HEK293 (cell line): Measurements from ENCODE around the gene TARS2.

Source experiments
- CTCF ChIA-PET: fragments of 350-600 bp; formaldehyde crosslinking; extraction: SDS; loops from one replicate; lab custom pipeline; 2021; ENCODE audit warnings: antibody characterized with exemption; lab: Yijun Ruan, JAX
- POLR2A ChIA-PET: fragments of 300-600 bp; formaldehyde crosslinking; extraction: SDS; loops from one replicate; lab custom pipeline; 2020; ENCODE audit warnings: antibody characterized with exemption, inconsistent platforms; lab: Yijun Ruan, JAX
- H3K27ac ChIP-seq: fragments of 200-500 bp; sonication (Bioruptor generic); 2 replicates; pipeline ENCODE4 v1.5.1; 2014; ENCODE audit warnings: low read depth, low read length, control low read depth, inconsistent platforms; ENCODE audit errors: extremely low read depth
- H3K36me3 ChIP-seq, 2 experiments: fragments of 200-500 bp in 1 of 2; sonication (Bioruptor generic) in 1 of 2; 1 replicate in 1 of 2; 2 replicates in 1 of 2; pipeline ENCODE4 v1.5.1; 2014 to 2017; ENCODE audit warnings: inconsistent platforms in 2 of 2, low read length in 2 of 2; ENCODE audit not compliant: control insufficient read depth in 2 of 2, insufficient read depth in 1 of 2
- H3K4me1 ChIP-seq: fragments of 200-500 bp; sonication (Bioruptor generic); 2 replicates; pipeline ENCODE4 v1.5.1; 2014; ENCODE audit warnings: mild to moderate bottlenecking, low read length, inconsistent platforms; ENCODE audit not compliant: control insufficient read depth, insufficient read depth
- H3K4me3 ChIP-seq: 2 replicates; pipeline ENCODE4 v1.5.1; 2011; ENCODE audit warnings: low read depth, mild to moderate bottlenecking, control low read depth, low read length, moderate library complexity
- H3K9me3 ChIP-seq: fragments of 200-500 bp; sonication (Bioruptor generic); 2 replicates; pipeline ENCODE4 v1.5.1; 2014; ENCODE audit warnings: low read depth, low read length, inconsistent platforms; ENCODE audit not compliant: control insufficient read depth, insufficient read depth
- BCL11A ChIP-seq: fragments of 450-650 bp; formaldehyde crosslinking; IDR thresholded peaks from 2 replicates; pipeline ENCODE4 v1.5.1; 2016; ENCODE audit warnings: low read depth, missing biosample characterization, missing genetic modification characterization
- KLF1 ChIP-seq: fragments of 450-650 bp; formaldehyde crosslinking; IDR thresholded peaks from 2 replicates; pipeline ENCODE4 v1.5.1; 2016; ENCODE audit warnings: missing biosample characterization, missing genetic modification characterization
- KLF16 ChIP-seq: fragments of 450-650 bp; formaldehyde crosslinking; IDR thresholded peaks from 2 replicates; pipeline ENCODE4 v1.5.1; 2017; ENCODE audit warnings: missing biosample characterization, missing genetic modification characterization
- SALL2 ChIP-seq: fragments of 450-650 bp; formaldehyde crosslinking; IDR thresholded peaks from 2 replicates; pipeline ENCODE4 v1.5.0; 2017; ENCODE audit warnings: missing biosample characterization, mild to moderate bottlenecking, missing genetic modification characterization, borderline replicate concordance
- SCRT2 ChIP-seq: fragments of 450-650 bp; formaldehyde crosslinking; IDR thresholded peaks from 2 replicates; pipeline ENCODE4 v1.5.1; 2016; ENCODE audit warnings: missing biosample characterization, missing genetic modification characterization
- ZBTB21 ChIP-seq: fragments of 450-650 bp; formaldehyde crosslinking; IDR thresholded peaks from 2 replicates; pipeline ENCODE4 v1.5.1; 2017; ENCODE audit warnings: missing biosample characterization, missing genetic modification characterization
- ZNF121 ChIP-seq: fragments of 450-650 bp; formaldehyde crosslinking; IDR thresholded peaks from 2 replicates; pipeline ENCODE4 v1.5.1; 2016; ENCODE audit warnings: missing biosample characterization, missing genetic modification characterization
- ZNF146 ChIP-seq: fragments of 450-650 bp; formaldehyde crosslinking; IDR thresholded peaks from 2 replicates; pipeline ENCODE4 v1.5.1; 2016; ENCODE audit warnings: missing biosample characterization, missing genetic modification characterization
- ZNF16 ChIP-seq: fragments of 450-650 bp; formaldehyde crosslinking; IDR thresholded peaks from 2 replicates; pipeline ENCODE4 v1.5.1; 2016; ENCODE audit warnings: low read depth, missing biosample characterization, missing genetic modification characterization
- ZNF202 ChIP-seq: fragments of 450-650 bp; formaldehyde crosslinking; IDR thresholded peaks from 2 replicates; pipeline ENCODE4 v1.5.1; 2016; ENCODE audit warnings: missing biosample characterization, missing genetic modification characterization, borderline replicate concordance
- ZNF221 ChIP-seq: fragments of 450-650 bp; formaldehyde crosslinking; IDR thresholded peaks from 2 replicates; pipeline ENCODE4 v1.5.1; 2017; ENCODE audit warnings: missing biosample characterization, missing genetic modification characterization, borderline replicate concordance
- ZNF239 ChIP-seq: fragments of 450-650 bp; formaldehyde crosslinking; IDR thresholded peaks from 2 replicates; pipeline ENCODE4 v1.5.1; 2016; ENCODE audit warnings: missing biosample characterization, missing genetic modification characterization
- ZNF274 ChIP-seq, 2 experiments: fragments of 200-500 bp in 1 of 2; fragments of 450-650 bp in 1 of 2; sonication (Bioruptor generic) in 1 of 2; formaldehyde crosslinking in 1 of 2; IDR thresholded peaks; 2 replicates each; pipeline versions ENCODE4 v1.5.1 to v1.6.1; 2014 to 2016; ENCODE audit warnings: borderline replicate concordance in 1 of 2, inconsistent platforms in 1 of 2, low read length in 1 of 2, missing biosample characterization in 1 of 2, missing genetic modification characterization in 1 of 2
- ZNF292 ChIP-seq: fragments of 450-650 bp; formaldehyde crosslinking; IDR thresholded peaks from 2 replicates; pipeline ENCODE4 v1.5.1; 2016; ENCODE audit warnings: low read depth, missing biosample characterization, missing genetic modification characterization, borderline replicate concordance
- ZNF341 ChIP-seq: fragments of 450-650 bp; formaldehyde crosslinking; IDR thresholded peaks from 2 replicates; pipeline ENCODE4; 2016; ENCODE audit warnings: low read depth, missing biosample characterization, missing genetic modification characterization
- ZNF416 ChIP-seq: fragments of 450-650 bp; formaldehyde crosslinking; IDR thresholded peaks from 2 replicates; pipeline ENCODE4 v1.5.1; 2016; ENCODE audit warnings: missing biosample characterization, missing genetic modification characterization
- ZNF433 ChIP-seq: fragments of 450-650 bp; formaldehyde crosslinking; IDR thresholded peaks from 2 replicates; pipeline ENCODE4 v1.5.1; 2016; ENCODE audit warnings: missing biosample characterization, missing genetic modification characterization, low read depth
- ZNF544 ChIP-seq: fragments of 450-650 bp; formaldehyde crosslinking; IDR thresholded peaks from 2 replicates; pipeline ENCODE4 v1.5.0; 2017; ENCODE audit warnings: missing biosample characterization, missing genetic modification characterization
- ZNF621 ChIP-seq: fragments of 450-650 bp; formaldehyde crosslinking; IDR thresholded peaks from 2 replicates; pipeline ENCODE4 v1.5.1; 2017; ENCODE audit warnings: missing biosample characterization, missing genetic modification characterization
- ZNF701 ChIP-seq: fragments of 450-650 bp; formaldehyde crosslinking; IDR thresholded peaks from 2 replicates; pipeline ENCODE4 v1.5.1; 2016; ENCODE audit warnings: missing biosample characterization, missing genetic modification characterization
- ZNF707 ChIP-seq: fragments of 450-650 bp; formaldehyde crosslinking; IDR thresholded peaks from 2 replicates; pipeline ENCODE4 v1.5.1; 2016; ENCODE audit warnings: missing biosample characterization, missing genetic modification characterization
- ZNF76 ChIP-seq: fragments of 450-650 bp; formaldehyde crosslinking; IDR thresholded peaks from 2 replicates; pipeline ENCODE4; 2016; ENCODE audit warnings: low read depth, missing biosample characterization, missing genetic modification characterization, borderline replicate concordance
- ZNF791 ChIP-seq: fragments of 450-650 bp; formaldehyde crosslinking; IDR thresholded peaks from 2 replicates; pipeline ENCODE4 v1.5.1; 2016; ENCODE audit warnings: missing biosample characterization, missing genetic modification characterization
- TF ChIP-seq, protein P1 (sequence below): fragments of 450-650 bp; formaldehyde crosslinking; IDR thresholded peaks from 2 replicates; pipeline ENCODE4 v1.5.1; 2017; ENCODE audit warnings: missing biosample characterization, missing genetic modification characterization
- TF ChIP-seq, protein P2 (sequence below): fragments of 450-650 bp; IDR thresholded peaks from 2 replicates; pipeline ENCODE4 v1.5.1; 2018; ENCODE audit warnings: missing biosample characterization, missing genetic modification characterization
- TF ChIP-seq, protein P3 (sequence below): fragments of 450-650 bp; formaldehyde crosslinking; IDR thresholded peaks from 2 replicates; pipeline ENCODE4 v1.5.1; 2016; ENCODE audit warnings: missing biosample characterization, missing genetic modification characterization
- TF ChIP-seq, protein P4 (sequence below): fragments of 450-650 bp; formaldehyde crosslinking; IDR thresholded peaks from 2 replicates; pipeline ENCODE4 v1.5.1; 2016; ENCODE audit warnings: missing biosample characterization, missing genetic modification characterization
- TF ChIP-seq, protein P5 (sequence below): fragments of 450-650 bp; formaldehyde crosslinking; IDR thresholded peaks from 2 replicates; pipeline ENCODE4 v1.5.1; 2016; ENCODE audit warnings: missing biosample characterization, missing genetic modification characterization

Gene TARS2

DNA sequence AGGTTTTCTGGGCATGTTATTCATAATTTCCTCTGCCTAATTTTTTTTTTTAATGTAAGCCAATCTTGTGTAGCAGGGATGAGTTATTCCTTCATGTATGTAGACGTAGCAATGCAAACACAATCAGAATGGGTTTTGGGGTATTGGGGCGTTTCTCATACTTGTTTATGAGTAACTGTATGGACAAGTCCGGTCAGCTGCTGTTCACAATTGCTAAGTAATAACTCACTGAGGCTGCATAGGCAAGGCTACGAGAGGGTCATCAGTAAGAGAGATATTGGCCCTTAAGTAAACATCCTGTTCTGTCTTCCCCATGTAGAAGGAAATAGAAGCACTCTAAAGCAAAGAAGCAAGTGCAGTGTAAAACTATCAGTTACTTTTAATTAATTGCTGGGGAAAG is 9.5 kb upstream of the TARS2 start:
- POLR2A ChIA-PET = no interaction called here
- peaks cover 8% of the 10 kb centered on the region; the same call in 1 of the 2 replicates for H3K4me1 ChIP-seq
- no peak overlapping the region for H3K4me3 ChIP-seq
- no peaks in the 10 kb centered on the region for H3K9me3 ChIP-seq
- no peak overlapping the region for H3K27ac ChIP-seq
- CTCF ChIA-PET = no interaction called here
- TF ChIP-seq ZNF202 (tag by site-specific recombination) (no peak), SCRT2 (no peak), BCL11A (no peak), ZNF544 (tag by site-specific recombination) (no peak), KLF16 (tag by site-specific recombination) (no peak), ZNF146 (tag by site-specific recombination) (no peak), ZNF341 (tag by site-specific recombination) (no peak), ZNF292 (no peak), ZNF701 (tag by site-specific recombination) (no peak), ZNF707 (no peak), SALL2 (tag by site-specific recombination) (no peak), ZNF76 (no peak), ZNF433 (tag by site-specific recombination) (no peak), ZNF239 (tag by site-specific recombination) (no peak), ZNF121 (tag by site-specific recombination) (no peak), ZNF274 (IDR thresholded peaks at IDR 0.05; ENCODE audit: low read length) (no peak), ZNF274 (tag by site-specific recombination; IDR thresholded peaks at IDR 0.05; ENCODE audit: borderline replicate concordance) (no peak)
- TF ChIP-seq, protein P1, sequence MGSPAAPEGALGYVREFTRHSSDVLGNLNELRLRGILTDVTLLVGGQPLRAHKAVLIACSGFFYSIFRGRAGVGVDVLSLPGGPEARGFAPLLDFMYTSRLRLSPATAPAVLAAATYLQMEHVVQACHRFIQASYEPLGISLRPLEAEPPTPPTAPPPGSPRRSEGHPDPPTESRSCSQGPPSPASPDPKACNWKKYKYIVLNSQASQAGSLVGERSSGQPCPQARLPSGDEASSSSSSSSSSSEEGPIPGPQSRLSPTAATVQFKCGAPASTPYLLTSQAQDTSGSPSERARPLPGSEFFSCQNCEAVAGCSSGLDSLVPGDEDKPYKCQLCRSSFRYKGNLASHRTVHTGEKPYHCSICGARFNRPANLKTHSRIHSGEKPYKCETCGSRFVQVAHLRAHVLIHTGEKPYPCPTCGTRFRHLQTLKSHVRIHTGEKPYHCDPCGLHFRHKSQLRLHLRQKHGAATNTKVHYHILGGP (tag by site-specific recombination) = no peak
- TF ChIP-seq, protein P2, sequence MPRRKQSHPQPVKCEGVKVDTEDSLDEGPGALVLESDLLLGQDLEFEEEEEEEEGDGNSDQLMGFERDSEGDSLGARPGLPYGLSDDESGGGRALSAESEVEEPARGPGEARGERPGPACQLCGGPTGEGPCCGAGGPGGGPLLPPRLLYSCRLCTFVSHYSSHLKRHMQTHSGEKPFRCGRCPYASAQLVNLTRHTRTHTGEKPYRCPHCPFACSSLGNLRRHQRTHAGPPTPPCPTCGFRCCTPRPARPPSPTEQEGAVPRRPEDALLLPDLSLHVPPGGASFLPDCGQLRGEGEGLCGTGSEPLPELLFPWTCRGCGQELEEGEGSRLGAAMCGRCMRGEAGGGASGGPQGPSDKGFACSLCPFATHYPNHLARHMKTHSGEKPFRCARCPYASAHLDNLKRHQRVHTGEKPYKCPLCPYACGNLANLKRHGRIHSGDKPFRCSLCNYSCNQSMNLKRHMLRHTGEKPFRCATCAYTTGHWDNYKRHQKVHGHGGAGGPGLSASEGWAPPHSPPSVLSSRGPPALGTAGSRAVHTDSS (tag by site-specific recombination) = no peak
- TF ChIP-seq, protein P3, sequence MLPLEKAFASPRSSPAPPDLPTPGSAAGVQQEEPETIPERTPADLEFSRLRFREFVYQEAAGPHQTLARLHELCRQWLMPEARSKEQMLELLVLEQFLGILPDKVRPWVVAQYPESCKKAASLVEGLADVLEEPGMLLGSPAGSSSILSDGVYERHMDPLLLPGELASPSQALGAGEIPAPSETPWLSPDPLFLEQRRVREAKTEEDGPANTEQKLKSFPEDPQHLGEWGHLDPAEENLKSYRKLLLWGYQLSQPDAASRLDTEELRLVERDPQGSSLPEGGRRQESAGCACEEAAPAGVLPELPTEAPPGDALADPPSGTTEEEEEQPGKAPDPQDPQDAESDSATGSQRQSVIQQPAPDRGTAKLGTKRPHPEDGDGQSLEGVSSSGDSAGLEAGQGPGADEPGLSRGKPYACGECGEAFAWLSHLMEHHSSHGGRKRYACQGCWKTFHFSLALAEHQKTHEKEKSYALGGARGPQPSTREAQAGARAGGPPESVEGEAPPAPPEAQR = no peak
- TF ChIP-seq, protein P4, sequence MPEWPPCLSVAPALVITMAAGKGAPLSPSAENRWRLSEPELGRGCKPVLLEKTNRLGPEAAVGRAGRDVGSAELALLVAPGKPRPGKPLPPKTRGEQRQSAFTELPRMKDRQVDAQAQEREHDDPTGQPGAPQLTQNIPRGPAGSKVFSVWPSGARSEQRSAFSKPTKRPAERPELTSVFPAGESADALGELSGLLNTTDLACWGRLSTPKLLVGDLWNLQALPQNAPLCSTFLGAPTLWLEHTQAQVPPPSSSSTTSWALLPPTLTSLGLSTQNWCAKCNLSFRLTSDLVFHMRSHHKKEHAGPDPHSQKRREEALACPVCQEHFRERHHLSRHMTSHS (tag by site-specific recombination) = no peak
- TF ChIP-seq, all 188 proteins: peak for 0
- peaks cover 0 to 8% of the 10 kb centered on the region in 2 experiments; a peak in 1 of 3 replicates for H3K36me3 ChIP-seq

DNA sequence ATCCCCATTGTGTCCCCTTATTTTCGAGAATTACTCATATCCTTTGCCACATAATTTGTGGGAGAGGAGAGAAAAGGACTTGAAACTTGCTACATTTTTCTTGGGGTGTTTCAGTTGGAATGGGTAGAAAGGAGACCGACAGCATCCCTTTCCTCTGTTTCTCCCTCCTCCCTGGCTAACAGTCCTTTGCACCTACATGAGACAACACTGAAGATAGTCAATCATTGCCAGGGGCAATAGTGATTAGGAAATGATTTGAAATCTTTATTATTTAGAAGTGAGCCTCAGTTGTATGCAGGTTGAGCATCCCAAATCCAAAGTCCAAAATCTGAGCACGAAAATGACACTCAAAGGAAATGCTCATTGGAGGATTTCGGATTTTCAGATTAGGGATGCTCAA is 7.8 kb upstream of the TARS2 start:
- ChIA-PET CTCF (no interaction called here), POLR2A (interaction anchor here (0.8 kb wide), 1 partner anchor 37 kb away, joined by 4 read pairs; no protein-coding TSS in a partner anchor)
- peaks cover 3% of the 10 kb centered on the region; the same call in 1 of the 2 replicates for H3K4me1 ChIP-seq
- H3K9me3 ChIP-seq = no peaks in the 10 kb centered on the region
- no peak overlapping the region for H3K27ac ChIP-seq
- no peak overlapping the region for H3K4me3 ChIP-seq
- no peaks in the 10 kb centered on the region for H3K36me3 ChIP-seq
- TF ChIP-seq ZBTB21 (no peak), ZNF791 (tag by site-specific recombination) (no peak), KLF1 (tag by site-specific recombination) (no peak), ZNF16 (tag by site-specific recombination) (no peak), ZNF621 (no peak), ZNF221 (tag by site-specific recombination) (no peak), ZNF416 (tag by site-specific recombination) (no peak)
- TF ChIP-seq, protein P5, sequence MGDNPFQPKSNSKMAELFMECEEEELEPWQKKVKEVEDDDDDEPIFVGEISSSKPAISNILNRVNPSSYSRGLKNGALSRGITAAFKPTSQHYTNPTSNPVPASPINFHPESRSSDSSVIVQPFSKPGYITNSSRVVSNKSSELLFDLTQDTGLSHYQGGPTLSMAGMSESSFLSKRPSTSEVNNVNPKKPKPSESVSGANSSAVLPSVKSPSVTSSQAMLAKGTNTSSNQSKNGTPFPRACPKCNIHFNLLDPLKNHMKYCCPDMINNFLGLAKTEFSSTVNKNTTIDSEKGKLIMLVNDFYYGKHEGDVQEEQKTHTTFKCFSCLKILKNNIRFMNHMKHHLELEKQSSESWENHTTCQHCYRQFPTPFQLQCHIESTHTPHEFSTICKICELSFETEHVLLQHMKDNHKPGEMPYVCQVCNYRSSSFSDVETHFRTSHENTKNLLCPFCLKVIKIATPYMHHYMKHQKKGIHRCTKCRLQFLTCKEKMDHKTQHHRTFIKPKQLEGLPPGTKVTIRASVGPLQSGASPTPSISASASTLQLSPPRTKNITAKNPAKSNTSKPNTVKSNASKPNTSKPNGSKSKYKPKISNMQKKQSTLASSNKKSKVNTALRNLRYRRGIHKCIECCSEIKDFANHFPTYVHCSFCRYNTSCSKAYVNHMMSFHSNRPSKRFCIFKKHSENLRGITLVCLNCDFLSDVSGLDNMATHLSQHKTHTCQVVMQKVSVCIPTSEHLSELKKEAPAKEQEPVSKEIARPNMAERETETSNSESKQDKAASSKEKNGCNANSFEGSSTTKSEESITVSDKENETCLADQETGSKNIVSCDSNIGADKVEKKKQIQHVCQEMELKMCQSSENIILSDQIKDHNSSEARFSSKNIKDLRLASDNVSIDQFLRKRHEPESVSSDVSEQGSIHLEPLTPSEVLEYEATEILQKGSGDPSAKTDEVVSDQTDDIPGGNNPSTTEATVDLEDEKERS (tag by site-specific recombination) = no peak
